GM18511 (cell line): ENCODE results near the gene PEPD.

ENCODE experiments used
- ATAC-seq: cut with Tn5 transposase; IDR thresholded peaks from one replicate; pipeline ENCODE4 v1.9.1; 2021; ENCODE audit warnings: mild to moderate bottlenecking, moderate library complexity; ENCODE audit not compliant: unreplicated experiment

The PEPD gene

DNA sequence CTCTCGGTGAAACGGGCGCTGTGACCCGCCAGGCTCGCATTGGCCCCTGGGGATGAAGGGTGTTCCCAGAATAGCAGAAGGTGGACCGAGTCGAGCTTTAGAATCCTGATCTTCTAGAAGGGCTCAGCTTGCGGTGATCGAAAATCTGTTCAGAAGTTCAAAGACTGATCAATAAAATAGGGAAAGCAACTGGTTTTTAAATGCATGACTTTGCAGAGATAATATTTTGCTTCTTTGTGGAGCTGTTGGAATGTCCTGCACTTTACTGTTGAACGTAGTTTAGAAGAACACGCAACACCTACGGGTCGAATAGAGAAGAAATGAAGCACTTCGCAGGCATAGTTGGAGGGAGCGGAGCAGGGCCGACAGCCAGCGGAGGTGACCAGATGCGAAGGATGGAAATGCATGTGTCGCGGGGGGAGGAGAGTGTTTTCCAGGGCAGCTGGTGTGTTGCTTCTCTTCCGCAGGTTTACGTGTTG lies 147.3 kb downstream of the PEPD start:
- ATAC-seq = peak; percentile 1

DNA sequence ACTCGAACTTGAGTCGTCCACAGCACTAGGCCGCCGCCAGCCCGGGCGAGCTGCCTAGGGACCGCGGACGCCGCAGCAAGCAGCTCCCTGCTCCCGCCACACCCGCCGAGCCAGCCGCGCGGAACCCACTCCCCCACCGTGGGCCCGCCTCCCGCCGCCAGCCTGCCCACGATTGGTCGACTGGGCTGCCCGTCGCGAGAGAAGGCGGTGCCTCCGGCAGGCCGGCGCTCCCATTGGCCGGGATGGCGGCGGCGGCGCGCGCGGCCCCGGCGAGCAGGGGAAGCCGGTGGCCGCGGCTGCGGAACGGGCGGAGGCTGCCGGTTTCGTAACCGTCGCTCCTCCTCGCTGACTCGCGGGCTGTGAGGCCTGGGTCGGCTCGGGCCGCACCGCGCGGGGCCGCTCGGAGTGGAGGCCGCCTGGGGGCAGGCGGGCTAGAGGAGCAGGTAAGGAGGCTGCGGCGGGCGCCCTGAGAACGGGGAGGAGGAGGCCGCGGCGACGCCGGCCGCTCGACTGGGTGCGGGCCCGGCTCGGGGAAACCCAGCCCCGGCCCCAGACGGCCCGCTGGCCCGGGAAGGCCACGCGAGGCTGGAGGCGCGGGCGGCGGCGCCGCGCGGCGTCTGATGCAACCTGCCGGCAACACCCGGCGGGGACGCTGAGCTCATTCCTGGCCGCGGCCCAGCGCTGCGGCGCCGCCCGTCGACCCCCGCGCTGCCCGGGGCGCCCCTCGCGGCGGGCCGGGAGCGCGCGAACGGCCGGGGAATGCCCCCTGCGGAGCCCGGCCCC lies 147.9 kb downstream of the PEPD start, which contains the start of gene CEBPG:
CEBPG (plus strand) TSS at position 257 of the 783 bp plus-strand sequence. CDS start 5,531 bp downstream, outside the sequence.
- peak; percentile 88 for ATAC-seq

DNA sequence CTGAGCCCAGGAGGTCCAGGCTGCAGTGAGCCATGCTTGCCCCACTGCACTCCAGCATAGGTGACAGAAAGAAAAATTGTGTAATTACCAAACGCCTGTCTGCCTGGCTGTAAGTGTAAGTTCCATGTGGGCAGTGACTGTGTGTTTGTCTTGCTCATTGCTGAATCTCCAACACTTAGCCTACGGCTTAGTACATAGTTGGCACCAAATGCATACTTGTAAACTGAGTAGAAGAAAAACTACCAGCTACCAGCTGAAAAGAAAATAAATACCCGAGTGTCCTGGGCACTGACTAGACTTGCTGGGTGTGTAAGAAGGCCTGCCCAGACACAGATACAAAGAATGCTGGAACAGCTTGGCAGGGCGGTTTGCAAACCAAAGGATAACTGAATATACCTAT lies 150.8 kb downstream of the PEPD start:
- no peak for ATAC-seq

DNA sequence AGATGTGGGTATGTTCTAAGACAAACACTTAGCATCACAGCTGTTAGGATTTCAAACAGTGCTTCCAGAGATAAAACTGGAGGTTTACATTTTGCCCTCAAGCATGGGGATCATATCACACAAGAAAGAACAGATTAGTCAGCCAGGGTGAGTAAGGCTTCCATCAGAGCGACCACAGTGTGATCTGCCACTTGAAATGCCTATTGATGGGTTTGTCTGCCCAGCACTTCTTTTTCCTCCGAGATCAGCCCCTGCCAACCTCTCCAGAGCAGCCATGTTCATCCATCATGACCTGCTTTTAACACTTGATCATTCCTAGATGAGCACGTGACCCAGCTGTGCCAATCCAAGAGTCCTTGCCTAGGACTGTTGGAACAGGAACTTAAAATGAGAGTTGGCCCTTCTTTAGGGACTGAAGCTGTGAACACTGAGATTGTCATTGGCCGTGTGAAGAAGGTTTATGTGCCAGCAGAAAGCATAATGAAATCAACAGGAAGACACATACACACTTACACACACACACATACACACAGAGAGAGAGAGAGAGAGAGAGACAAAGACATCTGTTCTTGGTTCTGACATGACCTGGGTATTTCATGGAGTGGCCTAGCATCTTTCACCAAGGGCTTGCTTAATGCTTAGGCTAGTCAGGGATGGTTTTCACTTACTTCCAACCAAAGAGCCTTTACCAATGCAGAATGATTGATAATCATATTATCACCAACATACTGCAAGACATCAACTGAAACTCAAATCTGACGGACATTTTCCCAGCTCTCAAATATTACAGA lies 153.3 kb downstream of the PEPD start:
- ATAC-seq = no peak

DNA sequence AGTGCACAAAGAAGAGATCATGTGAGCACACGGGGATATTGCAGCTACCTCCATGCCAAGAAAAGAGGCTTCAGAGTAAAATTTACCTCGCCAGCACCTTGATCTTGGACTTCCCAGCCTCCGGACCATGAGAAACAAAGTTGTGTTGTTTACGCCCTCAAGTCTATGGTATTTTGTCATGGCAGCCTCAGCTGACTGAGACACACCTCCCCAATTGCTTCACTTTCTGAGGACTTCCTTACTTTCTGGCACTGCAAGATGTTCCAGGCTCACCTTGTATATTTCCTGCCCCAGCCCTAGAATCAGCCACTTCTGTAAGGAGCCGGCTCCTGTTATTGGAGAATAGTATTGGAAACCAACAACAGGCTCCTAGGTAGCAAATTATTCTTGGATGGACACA lies 154.7 kb downstream of the PEPD start:
- no peak for ATAC-seq

DNA sequence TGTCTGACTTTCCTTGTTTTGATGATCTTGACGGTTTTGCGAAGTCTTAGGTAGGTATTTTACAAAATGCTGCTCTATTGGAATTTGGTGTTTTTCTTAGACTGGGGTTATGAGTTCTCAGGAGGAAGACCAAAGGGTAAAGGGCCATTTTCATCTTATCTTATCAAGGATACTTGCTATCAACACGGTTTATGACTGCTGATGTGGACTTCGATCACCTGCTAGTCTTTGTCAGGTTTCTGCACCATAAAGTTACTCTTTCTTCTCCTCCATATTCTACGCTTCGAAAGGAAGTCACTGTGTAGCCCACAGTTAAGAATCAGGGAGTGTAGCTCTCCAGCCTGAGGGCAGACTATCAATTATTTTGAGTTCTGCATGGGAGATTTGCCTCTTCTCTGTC lies 155.5 kb downstream of the PEPD start:
- ATAC-seq = no peak

DNA sequence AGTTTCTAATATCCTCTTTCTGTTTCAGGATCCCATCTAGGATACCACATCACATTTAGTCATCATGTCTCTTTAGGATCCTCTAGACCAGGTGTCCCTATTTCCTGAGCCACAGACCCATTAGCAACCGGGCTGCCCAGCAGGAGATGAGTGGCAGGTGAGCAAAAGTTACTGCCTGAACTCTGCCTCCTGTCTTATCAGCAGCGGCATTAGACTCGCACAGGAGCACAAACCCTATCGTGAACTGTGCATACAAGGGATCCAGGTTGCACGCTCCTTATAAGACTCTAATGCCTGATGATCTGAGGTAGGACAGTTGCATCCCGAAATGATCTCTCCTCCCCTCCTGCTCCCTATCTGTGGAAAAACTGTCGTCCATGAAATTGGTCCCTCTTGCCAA lies 155.9 kb downstream of the PEPD start:
- ATAC-seq = no peak

DNA sequence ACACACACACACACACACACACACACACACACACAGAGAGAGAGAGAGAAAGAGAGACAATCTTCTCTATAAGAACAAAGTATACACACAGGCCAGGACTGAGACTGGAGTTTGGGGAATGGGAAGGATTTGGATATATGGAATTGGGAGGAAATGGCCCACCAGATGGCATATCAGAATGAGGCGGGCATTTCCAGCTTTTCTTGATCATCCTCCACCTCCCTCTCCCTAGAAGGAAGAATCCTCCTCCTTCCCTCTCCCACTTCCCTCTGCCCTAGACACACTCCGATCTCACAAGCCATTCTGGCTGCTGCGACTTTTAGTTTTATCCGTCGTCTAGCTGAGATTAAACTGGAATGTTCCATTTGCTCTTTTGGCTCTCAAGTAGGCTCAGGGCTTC lies 158.1 kb downstream of the PEPD start:
- ATAC-seq = no peak

DNA sequence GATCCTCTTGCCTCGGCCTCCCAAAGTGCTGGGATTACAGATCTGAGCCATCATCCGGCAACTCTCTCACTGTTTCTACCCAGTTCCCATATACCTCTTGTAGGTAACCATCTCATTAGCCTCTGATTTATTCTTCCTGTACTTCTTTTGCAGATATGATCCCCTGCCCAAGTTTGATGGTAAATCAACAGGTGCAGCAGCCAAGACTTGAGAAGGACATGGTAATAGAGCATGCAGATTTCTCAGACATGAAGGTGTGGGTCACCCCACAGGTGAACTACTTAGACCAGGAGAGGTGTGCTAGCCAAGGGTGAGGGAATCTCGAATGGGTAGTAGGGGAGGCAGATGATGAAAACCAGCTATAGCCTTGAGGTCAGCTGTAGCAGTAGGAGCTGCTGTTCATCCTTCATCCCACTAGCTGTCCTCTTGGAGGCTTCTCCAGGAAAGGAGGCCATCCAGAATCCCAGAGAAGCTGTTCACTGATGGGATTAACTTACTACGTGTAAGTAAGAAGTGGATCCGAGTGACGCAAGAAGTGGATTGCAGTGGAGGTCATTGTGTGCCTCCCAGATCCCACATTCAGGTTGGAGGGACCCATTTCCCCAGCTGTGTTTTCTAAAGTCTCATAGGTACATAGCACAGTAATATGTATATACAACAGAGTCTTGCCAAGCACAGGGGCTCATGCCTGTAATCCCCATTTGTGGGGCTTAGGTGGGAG lies 158.9 kb downstream of the PEPD start:
- ATAC-seq = no peak

DNA sequence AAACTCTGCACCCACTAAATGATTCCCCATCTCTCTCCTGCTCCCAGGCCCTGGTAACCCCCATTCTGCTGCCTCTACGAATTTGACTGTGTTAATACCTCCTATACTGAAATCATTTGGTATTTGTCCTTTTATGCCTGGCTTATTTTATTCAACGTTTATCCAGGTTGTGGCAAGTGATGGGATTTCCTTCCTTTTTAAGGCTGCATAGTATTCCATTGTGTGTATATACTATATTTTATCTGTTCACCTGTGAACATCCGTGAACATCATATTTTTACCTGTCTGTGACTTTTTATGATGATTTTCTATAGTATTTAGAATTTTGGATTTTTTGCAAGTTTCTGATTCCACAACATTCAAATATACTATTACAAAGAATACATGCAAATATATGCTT lies 162.0 kb downstream of the PEPD start:
- no peak for ATAC-seq

DNA sequence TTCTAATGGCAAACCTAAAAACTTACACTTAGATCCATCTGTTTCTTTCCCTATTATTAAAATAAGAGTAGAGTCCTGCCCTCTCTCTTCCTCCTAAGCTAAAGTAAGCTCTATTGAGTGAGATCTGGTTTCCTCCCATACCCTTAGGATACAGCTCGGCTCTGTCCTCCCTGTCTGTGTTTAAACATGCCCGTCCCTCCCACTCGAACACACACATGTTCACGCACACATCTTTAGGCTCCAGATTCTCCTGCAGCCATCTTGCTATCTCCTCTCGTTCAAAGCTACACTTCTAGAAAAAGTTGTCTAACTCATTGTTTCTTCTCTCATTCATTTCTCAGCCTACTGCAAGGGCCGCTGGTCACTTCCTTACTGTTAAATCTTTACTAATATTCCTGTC lies 163.2 kb downstream of the PEPD start:
- ATAC-seq = no peak

DNA sequence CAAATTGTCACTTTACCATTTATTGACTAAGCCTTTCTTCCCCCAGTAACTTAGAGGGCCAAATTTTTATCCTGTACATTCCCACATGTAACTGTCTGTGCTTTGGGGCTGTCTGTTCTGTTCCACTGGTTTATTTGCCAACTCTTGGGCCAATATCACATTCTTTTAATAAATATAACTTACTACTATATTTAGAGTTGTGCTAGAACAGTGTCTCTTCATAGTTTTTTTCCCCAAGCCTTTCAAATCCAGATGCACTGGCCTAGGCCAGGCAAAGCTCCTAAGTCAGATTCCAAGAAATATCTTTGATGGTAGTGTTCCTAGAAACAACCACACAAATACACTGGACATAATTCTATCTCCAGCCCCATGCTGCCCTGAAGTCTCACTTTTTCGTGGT lies 164.0 kb downstream of the PEPD start:
- no peak for ATAC-seq

DNA sequence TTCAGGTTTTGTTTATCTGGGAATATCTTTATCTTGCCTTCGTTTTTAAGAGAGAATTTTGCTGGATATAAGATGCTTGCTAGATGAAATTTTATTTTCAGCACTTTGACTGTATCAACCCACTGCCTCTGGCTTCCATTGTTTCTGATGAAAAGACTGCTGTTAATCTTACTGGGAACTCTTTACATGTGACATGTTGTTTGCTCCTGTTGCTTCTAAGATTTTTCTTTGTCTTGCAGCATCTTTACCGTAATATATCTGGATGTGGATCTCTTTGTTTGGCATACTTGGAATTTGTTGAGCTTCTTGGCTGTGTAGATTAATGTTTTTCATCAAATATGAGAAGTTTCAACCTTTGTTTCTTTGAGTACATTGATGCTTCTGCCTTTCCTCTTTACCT lies 166.1 kb downstream of the PEPD start:
- ATAC-seq = no peak

DNA sequence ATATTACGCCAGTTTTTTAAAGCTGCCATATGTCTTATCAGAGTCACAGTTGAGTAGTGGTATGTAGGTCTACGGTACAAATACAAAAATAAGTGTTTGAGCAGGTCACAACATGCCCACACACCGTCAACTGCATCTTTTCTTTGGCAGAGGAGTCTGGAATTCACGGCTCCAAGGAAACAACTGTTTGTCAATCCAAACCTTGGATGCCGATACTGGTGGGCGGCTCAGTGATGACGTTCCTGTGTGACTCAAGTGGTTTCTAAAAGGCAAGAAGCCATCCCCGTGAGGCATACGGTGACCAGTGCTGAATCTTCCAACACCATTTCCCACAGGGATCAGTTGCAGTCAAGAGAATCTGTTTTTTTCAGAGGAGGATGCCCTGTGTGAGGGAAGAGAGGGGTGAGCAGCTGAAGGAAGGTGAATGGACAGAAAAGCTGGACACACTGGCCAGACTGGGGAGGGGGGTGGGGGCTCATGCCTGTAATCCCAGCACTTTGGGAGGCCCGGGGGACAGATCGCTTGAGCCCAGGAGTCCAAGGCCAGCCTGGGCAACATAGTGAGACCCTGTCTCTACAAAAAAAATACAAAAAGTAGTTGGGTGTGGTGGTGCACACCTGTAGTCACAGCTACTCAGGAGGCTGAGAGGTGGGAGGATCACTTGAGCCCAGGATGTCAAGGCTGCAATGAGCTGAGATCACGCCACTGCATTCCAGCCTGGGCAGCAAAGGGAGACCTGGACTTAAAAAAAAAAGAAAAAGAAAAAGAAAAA lies 170.9 kb downstream of the PEPD start:
- no peak for ATAC-seq

DNA sequence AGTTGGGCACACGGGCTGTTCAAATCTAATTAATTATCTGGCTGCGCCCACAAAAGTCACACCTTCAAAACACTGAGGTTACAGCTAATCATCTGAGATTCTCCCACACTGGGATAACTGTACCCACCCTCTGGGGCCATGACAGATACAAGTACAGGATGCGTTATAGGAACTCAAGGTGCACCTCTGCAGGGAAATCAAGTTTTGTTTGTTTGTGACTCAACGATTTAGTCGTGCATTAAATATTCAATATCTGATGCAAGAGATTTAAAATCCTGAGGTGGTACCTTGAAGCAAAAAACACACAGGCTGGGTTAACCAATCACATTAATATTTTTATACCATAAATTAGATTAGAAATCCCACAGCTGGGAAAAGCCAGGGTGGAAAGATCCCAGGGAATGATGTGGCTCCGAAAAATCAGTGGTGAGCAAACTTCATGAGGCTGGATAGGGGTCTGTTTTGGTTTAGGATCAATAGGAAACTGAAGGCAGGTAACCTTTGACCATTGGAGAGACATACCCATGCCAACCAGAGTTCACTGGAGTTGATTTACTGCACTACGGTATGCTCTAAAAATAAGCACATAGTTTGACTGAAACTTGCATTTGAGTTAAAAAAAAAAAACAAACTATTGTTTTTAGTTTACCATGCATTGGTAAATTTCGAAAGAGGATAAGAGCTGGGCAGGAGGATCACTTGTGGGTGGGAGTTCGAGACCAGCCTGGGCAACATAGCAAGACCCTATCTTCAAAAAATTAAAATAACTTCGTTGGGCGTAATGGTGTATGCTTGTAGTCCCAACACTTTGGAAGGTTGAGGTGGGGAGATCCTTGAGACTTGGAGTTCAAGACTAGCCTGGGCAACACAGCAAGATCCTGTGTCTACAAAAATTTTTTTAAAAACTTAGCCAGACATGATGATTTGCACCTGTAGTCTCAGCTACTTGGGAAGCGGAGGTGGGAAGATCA lies 172.0 kb downstream of the PEPD start:
- ATAC-seq = no peak

DNA sequence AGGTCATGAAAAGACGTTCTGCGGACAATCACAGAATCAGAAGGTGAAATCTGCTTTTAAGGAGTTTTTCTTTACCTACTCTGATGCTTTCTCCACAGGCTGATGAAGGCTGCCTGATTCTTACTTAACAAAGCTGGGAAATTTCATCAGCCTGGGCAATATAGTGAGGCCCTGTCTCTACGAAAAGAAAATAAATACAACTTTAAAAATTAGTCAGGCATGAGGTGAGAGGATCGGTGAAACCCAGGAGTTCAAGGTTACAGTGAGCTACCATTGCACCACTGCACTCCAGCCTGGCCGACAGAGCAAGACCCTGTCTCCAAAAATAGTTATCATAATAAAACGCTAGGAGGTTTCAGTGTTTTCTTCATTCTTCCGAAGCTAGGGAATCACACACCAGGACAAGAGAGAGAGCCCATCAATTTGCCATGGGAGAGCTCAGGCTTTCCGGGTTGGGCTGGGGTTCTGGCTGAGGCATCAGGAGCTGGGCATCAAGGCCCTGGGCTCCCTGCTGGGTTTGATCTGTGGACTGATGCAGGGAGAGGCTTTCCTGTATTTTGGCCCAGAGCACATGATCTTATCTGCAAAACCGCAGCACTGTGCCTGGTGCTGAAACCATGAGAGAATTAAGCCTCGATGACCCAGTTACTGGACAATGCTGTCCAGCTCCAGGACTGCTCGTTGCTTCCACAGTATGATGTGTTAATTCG lies 173.1 kb downstream of the PEPD start:
- ATAC-seq = no peak

DNA sequence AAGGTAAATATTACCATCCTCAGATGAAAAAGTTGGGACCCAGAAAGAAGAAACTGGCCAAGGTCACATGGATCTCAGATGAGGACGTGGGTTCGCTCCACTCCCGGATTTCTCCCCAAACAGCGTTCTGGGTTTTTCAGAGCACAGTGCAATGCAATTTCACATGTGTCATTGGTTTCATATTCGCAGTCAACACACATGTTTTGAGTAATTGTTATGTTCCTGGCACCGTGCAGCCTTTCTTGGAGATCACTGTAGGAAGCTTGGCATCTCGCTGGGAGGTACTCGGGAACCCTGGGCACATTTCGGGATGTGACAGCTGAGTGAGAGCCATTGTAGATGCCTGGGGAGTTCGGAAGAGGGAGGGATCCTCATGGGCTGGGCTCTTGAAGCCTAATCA lies 174.3 kb downstream of the PEPD start:
- ATAC-seq = no peak

DNA sequence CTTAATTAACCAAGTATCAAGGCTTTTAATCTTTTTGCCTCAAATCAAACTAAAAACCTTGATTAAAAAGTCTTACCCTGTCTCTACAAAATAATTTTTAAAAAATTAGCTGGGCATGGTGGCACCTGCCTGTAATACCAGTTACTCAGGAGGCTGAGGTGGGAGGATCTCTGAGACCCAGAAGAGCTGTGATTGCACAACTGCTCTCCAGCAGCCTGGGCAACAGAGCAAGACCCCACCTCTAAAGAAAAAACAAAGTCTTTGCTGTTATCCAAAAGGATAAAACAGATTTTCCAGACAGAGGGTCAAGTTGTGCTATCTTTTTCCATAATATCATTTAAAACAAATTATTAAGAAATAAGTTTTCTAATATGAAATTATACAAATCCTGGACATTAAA lies 174.9 kb downstream of the PEPD start:
- no peak for ATAC-seq

DNA sequence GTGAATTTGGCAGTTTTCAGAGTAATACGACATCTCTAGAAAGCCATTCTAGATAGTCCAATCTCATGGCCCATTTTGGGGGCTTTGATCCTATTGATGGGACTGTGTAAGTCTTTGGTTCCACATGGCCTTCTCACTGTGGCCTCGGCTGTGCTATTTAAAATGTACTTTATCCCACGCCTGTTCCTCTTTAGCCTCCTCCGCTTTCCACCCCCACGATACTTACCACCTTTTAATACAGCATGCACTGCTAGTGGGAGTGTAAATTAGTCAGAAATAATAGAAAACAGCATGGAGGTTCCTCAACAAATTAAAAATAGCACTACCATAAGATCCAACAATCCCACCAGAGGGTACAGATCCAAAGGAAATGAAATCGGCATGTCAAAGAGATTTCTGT lies 176.4 kb downstream of the PEPD start:
- ATAC-seq = no peak
